ENCODE data around the gene EPHA10.

EPHA10 gene

DNA sequence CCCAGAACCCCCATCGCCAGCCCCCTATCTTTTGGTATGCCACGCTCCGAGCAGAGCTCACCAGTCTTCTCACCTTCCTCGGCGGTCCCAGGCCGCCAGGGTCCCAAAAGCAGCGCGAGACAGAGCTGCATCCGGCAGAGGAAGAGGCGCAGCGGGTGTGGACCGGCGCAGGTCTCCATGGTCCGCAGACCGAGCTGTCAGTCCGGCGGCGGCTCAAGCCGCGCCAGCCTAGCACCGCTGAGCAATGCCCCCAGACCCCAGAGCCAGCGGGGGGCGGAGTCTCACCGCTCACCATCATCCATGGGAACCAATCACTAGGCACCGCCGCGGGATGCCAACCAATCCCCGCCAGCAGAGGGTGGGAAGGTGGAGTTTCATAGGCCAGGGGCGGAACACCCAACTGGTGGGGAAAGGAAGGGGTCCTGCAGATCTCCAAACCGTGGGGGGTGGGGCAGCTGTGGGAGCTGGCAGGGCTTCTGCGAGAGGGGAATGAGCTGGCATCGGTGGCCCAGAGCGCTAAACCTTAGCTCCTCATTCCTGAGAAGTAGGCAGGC is at the start of gene EPHA10:
EPHA10 (minus strand) TSS at position 233 of the 554 bp plus-strand sequence; CDS start at position 179, 54 bp downstream.
- no peaks in the 10 kb centered on the region for H3K79me2 ChIP-seq
- H3K27me3 ChIP-seq (ENCODE audit: control insufficient read depth, insufficient read depth, low read length), result peaks cover 3% of the 10 kb centered on the region
- H3K36me3 ChIP-seq (ENCODE audit: control insufficient read depth, insufficient read depth, low read length), result no peaks in the 10 kb centered on the region
- H3K9ac ChIP-seq, result no peak within 1 kb of the TSS
- H3K4me2 ChIP-seq (ENCODE audit: low read length), result no peak within 1 kb of the TSS
- peak within 1 kb of the TSS; percentile 45 for H2AFZ ChIP-seq
- H3K9me3 ChIP-seq (ENCODE audit: control insufficient read depth, low read length), result no peaks in the 10 kb centered on the region
- H3K27ac ChIP-seq, result no peak within 1 kb of the TSS
- H3K4me1 ChIP-seq, result no peaks in the 10 kb centered on the region
- TF ChIP-seq, protein P1, sequence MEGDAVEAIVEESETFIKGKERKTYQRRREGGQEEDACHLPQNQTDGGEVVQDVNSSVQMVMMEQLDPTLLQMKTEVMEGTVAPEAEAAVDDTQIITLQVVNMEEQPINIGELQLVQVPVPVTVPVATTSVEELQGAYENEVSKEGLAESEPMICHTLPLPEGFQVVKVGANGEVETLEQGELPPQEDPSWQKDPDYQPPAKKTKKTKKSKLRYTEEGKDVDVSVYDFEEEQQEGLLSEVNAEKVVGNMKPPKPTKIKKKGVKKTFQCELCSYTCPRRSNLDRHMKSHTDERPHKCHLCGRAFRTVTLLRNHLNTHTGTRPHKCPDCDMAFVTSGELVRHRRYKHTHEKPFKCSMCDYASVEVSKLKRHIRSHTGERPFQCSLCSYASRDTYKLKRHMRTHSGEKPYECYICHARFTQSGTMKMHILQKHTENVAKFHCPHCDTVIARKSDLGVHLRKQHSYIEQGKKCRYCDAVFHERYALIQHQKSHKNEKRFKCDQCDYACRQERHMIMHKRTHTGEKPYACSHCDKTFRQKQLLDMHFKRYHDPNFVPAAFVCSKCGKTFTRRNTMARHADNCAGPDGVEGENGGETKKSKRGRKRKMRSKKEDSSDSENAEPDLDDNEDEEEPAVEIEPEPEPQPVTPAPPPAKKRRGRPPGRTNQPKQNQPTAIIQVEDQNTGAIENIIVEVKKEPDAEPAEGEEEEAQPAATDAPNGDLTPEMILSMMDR (IDR thresholded peaks at IDR 0.05), result no peak
- H3K4me3 ChIP-seq (ENCODE audit: low read depth, low read length), result no peak within 1 kb of the TSS

DNA sequence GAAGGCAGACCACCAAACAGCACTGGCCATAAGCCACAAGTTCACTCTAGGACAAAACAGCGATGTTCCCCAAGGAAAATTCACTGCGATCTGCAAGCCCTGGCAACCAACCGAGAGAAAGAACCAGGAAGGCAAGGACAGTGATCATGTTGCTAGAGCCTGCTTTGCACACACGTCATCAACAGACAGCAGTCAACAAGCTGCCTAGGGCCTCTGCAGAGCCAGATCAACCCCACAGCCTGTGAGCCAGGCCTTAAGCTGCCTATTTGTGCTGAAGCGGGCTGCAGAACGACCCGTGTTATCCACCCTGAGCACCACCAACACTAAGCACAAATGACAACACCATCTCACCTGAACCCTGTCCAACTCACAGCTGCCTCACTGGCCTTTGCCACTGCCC is 49.3 kb upstream of the EPHA10 start:
- Histone ChIP-seq H3K4me2 (ENCODE audit: low read length) (no peak overlapping the region), H3K4me1 (peaks cover 2% of the 10 kb centered on the region), H2AFZ (no peak overlapping the region), H3K4me3 (ENCODE audit: low read depth, low read length) (no peak overlapping the region), H3K27ac (no peak overlapping the region), H3K79me2 (no peaks in the 10 kb centered on the region), H3K36me3 (ENCODE audit: control insufficient read depth, insufficient read depth, low read length) (no peaks in the 10 kb centered on the region), H3K9ac (no peak overlapping the region), H3K9me3 (ENCODE audit: control insufficient read depth, low read length) (no peaks in the 10 kb centered on the region), H3K27me3 (ENCODE audit: control insufficient read depth, insufficient read depth, low read length) (no peaks in the 10 kb centered on the region)
- TF ChIP-seq, protein P1 (IDR thresholded peaks at IDR 0.05), result no peak

DNA sequence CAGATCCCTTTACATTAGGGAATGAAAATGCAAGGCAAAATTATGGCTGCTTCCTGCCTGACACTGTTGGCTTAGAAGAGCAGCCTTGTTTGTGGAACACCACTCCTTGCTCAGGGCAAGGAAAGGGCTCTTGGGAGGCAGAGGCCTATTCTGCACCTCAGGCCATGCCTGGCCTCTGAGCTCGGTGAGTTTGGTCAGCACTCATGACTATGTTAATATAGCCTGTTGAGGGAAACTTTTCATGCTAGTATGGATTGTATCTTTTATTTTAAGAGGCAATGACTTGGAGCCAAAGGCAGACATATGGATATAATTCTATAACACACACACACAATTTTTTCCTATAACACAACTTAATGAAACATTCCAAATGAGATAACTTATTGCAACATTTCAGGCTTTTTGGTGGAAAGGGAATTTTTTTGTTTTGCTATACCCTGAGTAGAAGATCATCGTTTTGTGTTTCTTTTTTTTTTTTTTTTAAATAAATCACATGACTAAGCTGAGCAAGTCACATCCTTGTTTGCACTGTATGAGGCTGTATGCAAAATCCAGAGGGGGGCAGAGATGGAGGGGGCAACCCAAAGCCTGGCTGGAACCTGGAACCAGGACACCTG is 48.7 kb upstream of the EPHA10 start:
- no peaks in the 10 kb centered on the region for H3K27me3 ChIP-seq (ENCODE audit: control insufficient read depth, insufficient read depth, low read length)
- H3K4me1 ChIP-seq, result peaks cover 2% of the 10 kb centered on the region
- TF ChIP-seq, protein P1 (IDR thresholded peaks at IDR 0.05), result no peak
- H3K36me3 ChIP-seq (ENCODE audit: control insufficient read depth, insufficient read depth, low read length), result no peaks in the 10 kb centered on the region
- no peak overlapping the region for H3K9ac ChIP-seq
- no peak overlapping the region for H3K4me2 ChIP-seq (ENCODE audit: low read length)
- no peak overlapping the region for H2AFZ ChIP-seq
- no peak overlapping the region for H3K27ac ChIP-seq
- H3K9me3 ChIP-seq (ENCODE audit: control insufficient read depth, low read length), result no peaks in the 10 kb centered on the region
- H3K4me3 ChIP-seq (ENCODE audit: low read depth, low read length), result no peak overlapping the region
- H3K79me2 ChIP-seq, result no peaks in the 10 kb centered on the region

- no peak overlapping the region for H3K4me3 ChIP-seq (ENCODE audit: low read depth, low read length)
- no peak overlapping the region for H3K27ac ChIP-seq
- H3K9ac ChIP-seq, result no peak overlapping the region
- H2AFZ ChIP-seq, result no peak overlapping the region
- no peaks in the 10 kb centered on the region for H3K79me2 ChIP-seq
- TF ChIP-seq, protein P1 (IDR thresholded peaks at IDR 0.05), result peak; percentile 62
- no peaks in the 10 kb centered on the region for H3K9me3 ChIP-seq (ENCODE audit: control insufficient read depth, low read length)
- H3K4me2 ChIP-seq (ENCODE audit: low read length), result no peak overlapping the region
- peaks cover 4% of the 10 kb centered on the region for H3K4me1 ChIP-seq
- no peaks in the 10 kb centered on the region for H3K27me3 ChIP-seq (ENCODE audit: control insufficient read depth, insufficient read depth, low read length)
- no peaks in the 10 kb centered on the region for H3K36me3 ChIP-seq (ENCODE audit: control insufficient read depth, insufficient read depth, low read length)
Observed at GRCh38 chr1:37811027-37811655, 46.2 kb upstream of the EPHA10 start.

All from parathyroid adenoma (tissue), 2 donors.